A549 treated with ZK216348 at 1 μM for 4 hours (cell line): Measurements from ENCODE around the gene RIC1. TPM values are rescaled to one million over a fixed set of nuclear protein-coding genes. Genes with fewer than 3 reads are reported as not detected.

Experiments
- total RNA-seq: library from RNA; stranded (reverse); fragments of 200-300 nt; extraction: Qiagen RNA extraction; gene quantifications from 5 replicates; pipeline ENCODE4 v1.2.3, GENCODE V29; 2022; ENCODE audit warnings: low read depth

RIC1 gene, protein sequence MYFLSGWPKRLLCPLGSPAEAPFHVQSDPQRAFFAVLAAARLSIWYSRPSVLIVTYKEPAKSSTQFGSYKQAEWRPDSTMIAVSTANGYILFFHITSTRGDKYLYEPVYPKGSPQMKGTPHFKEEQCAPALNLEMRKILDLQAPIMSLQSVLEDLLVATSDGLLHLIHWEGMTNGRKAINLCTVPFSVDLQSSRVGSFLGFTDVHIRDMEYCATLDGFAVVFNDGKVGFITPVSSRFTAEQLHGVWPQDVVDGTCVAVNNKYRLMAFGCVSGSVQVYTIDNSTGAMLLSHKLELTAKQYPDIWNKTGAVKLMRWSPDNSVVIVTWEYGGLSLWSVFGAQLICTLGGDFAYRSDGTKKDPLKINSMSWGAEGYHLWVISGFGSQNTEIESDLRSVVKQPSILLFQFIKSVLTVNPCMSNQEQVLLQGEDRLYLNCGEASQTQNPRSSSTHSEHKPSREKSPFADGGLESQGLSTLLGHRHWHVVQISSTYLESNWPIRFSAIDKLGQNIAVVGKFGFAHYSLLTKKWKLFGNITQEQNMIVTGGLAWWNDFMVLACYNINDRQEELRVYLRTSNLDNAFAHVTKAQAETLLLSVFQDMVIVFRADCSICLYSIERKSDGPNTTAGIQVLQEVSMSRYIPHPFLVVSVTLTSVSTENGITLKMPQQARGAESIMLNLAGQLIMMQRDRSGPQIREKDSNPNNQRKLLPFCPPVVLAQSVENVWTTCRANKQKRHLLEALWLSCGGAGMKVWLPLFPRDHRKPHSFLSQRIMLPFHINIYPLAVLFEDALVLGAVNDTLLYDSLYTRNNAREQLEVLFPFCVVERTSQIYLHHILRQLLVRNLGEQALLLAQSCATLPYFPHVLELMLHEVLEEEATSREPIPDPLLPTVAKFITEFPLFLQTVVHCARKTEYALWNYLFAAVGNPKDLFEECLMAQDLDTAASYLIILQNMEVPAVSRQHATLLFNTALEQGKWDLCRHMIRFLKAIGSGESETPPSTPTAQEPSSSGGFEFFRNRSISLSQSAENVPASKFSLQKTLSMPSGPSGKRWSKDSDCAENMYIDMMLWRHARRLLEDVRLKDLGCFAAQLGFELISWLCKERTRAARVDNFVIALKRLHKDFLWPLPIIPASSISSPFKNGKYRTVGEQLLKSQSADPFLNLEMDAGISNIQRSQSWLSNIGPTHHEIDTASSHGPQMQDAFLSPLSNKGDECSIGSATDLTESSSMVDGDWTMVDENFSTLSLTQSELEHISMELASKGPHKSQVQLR (N-terminal part only)
- total RNA-seq: 10.3 to 13.8 TPM (median 12.2 TPM) in 5 replicates

GRCh38 chr9:5628530-5629311 is at the start of gene RIC1:
Gene RIC1, plus strand, starts transcription at chr9:5629107. Its CDS starts 203 bp downstream, at chr9:5629310.

Other genes starting within 250 kb of the RIC1 start
- 17.6 to 35.7 TPM (median 22.0 TPM) in 5 replicates for gene PLGRKT, start 191.2 kb upstream of the RIC1 start, total RNA-seq
- gene CD274, start 178.6 kb upstream of the RIC1 start, total RNA-seq: 1.2 to 2.7 TPM (median 1.8 TPM) in 5 replicates
- 0.19 to 0.33 TPM (median 0.29 TPM) in 5 replicates for gene PDCD1LG2, start 118.6 kb upstream of the RIC1 start, total RNA-seq
- 17.7 to 23.2 TPM (median 18.7 TPM) in 5 replicates for gene ERMP1, start 204.0 kb downstream of the RIC1 start, total RNA-seq